Neural cell (in vitro differentiated cells): ENCODE data around the gene MDM2. TPM values are rescaled to one million over a fixed set of nuclear protein-coding genes. Genes with fewer than 3 reads are reported as not detected.

ENCODE experiments used
- H2AFZ ChIP-seq: fragments of 200-600, 300-800 bp; sonication (generic), shearing (Covaris generic); 2 replicates; pipeline ENCODE4 v1.6.0; 2014; ENCODE audit warnings: low read depth, mild to moderate bottlenecking, antibody characterized with exemption, low read length, moderate library complexity
- H3F3A ChIP-seq: fragments of 200-600 bp; shearing (Covaris generic); 2 replicates; pipeline ENCODE4 v1.6.1; 2016; ENCODE audit warnings: mild to moderate bottlenecking, moderate library complexity, mixed read lengths, antibody characterized with exemption, low read length; ENCODE audit not compliant: insufficient read depth, poor library complexity, severe bottlenecking
- H3K27ac ChIP-seq: fragments of 200-600, 300-800 bp; sonication (generic), shearing (Covaris generic); 2 replicates; pipeline ENCODE4 v1.5.1; 2014; ENCODE audit warnings: mild to moderate bottlenecking, low read length, moderate library complexity
- H3K27me3 ChIP-seq: fragments of 300-800, 200-600 bp; sonication (generic), shearing (Covaris generic); 2 replicates; pipeline ENCODE4 v1.6.0; 2014; ENCODE audit warnings: mild to moderate bottlenecking, low read depth, low read length, moderate library complexity; ENCODE audit not compliant: insufficient read depth
- H3K36me3 ChIP-seq: fragments of 300-800, 200-600 bp; sonication (generic), shearing (Covaris generic); 2 replicates; pipeline ENCODE4 v1.5.1; 2014; ENCODE audit warnings: mild to moderate bottlenecking, antibody characterized with exemption, low read length, moderate library complexity; ENCODE audit not compliant: insufficient read depth
- H3K4me2 ChIP-seq: fragments of 300-800, 200-600 bp; sonication (generic), shearing (Covaris generic); 2 replicates; pipeline ENCODE4 v1.6.0; 2014; ENCODE audit warnings: mild to moderate bottlenecking, low read length
- H3K4me3 ChIP-seq: fragments of 300-800, 200-600 bp; sonication (generic), shearing (Covaris generic); 2 replicates; pipeline ENCODE4 v1.5.1; 2014; ENCODE audit warnings: mild to moderate bottlenecking, low read length, moderate library complexity
- H3K79me2 ChIP-seq: fragments of 200-600 bp; shearing (Covaris generic); replicated peaks from 2 replicates; pipeline ENCODE4 v1.6.0; 2014; ENCODE audit warnings: mild to moderate bottlenecking, low read length, moderate library complexity; ENCODE audit not compliant: insufficient read depth
- H3K9ac ChIP-seq: fragments of 300-800, 200-600 bp; sonication (generic), shearing (Covaris generic); 2 replicates; pipeline ENCODE4 v1.6.1; 2016; ENCODE audit warnings: mild to moderate bottlenecking, low read length, mixed read lengths
- H3K9me2 ChIP-seq: fragments of 200-600 bp; shearing (Covaris generic); 2 replicates; pipeline ENCODE4 v1.6.1; 2016; ENCODE audit warnings: mild to moderate bottlenecking, low read length, mixed read lengths; ENCODE audit not compliant: insufficient read depth
- H3K9me3 ChIP-seq: fragments of 200-600, 300-800 bp; sonication (generic), shearing (Covaris generic); 2 replicates; pipeline ENCODE4 v1.6.1; 2016; ENCODE audit warnings: mild to moderate bottlenecking, mixed run types, low read length, moderate library complexity, mixed read lengths
- H4K20me1 ChIP-seq: fragments of 200-600 bp; shearing (Covaris generic); 2 replicates; pipeline ENCODE4 v1.6.1; 2016; ENCODE audit warnings: mild to moderate bottlenecking, mixed run types; ENCODE audit not compliant: insufficient read depth
- EP300 ChIP-seq: fragments of 450-650 bp; conservative IDR thresholded peaks from 2 replicates; pipeline ENCODE4 v1.6.1; 2014; ENCODE audit warnings: antibody characterized with exemption, mild to moderate bottlenecking, moderate library complexity; ENCODE audit not compliant: poor library complexity, severe bottlenecking
- EZH2 ChIP-seq: fragments of 200-600, 300-800 bp; shearing (Covaris generic), sonication (generic); IDR thresholded peaks from 2 replicates; pipeline ENCODE4 v1.6.1; 2014; ENCODE audit warnings: antibody characterized with exemption, low read length, borderline replicate concordance, mild to moderate bottlenecking; ENCODE audit not compliant: insufficient read depth, poor library complexity, severe bottlenecking
- MXI1 ChIP-seq: fragments of 450-650 bp; conservative IDR thresholded peaks from 2 replicates; pipeline ENCODE4 v1.6.1; 2014; ENCODE audit warnings: antibody characterized with exemption, mild to moderate bottlenecking; ENCODE audit not compliant: poor library complexity, severe bottlenecking
- POLR2AphosphoS5 ChIP-seq: IDR thresholded peaks from 2 replicates; pipeline ENCODE4 v1.6.1; 2012
- RAD21 ChIP-seq: fragments of 450-650 bp; conservative IDR thresholded peaks from 2 replicates; pipeline ENCODE4 v1.6.1; 2014; ENCODE audit warnings: antibody characterized with exemption, mild to moderate bottlenecking, moderate library complexity
- SMC3 ChIP-seq: fragments of 450-650 bp; conservative IDR thresholded peaks from 2 replicates; pipeline ENCODE4 v1.6.1; 2014; ENCODE audit warnings: antibody characterized with exemption, mild to moderate bottlenecking, moderate library complexity; ENCODE audit not compliant: poor library complexity
- TAF1 ChIP-seq: IDR thresholded peaks from 2 replicates; pipeline ENCODE4 v1.6.1; 2012; ENCODE audit warnings: low read depth
- polyA plus RNA-seq: library from polyadenylated mRNA; depleted of rRNA; stranded (reverse); fragments of >200 nt; gene quantifications from 2 replicates; pipeline ENCODE4 v1.2.3, GENCODE V29; 2014
- TF ChIP-seq, protein P1 (sequence below): fragments of 450-650 bp; IDR thresholded peaks from 2 replicates; pipeline ENCODE4 v1.5.1; 2014; ENCODE audit warnings: antibody characterized with exemption, mild to moderate bottlenecking, moderate library complexity; ENCODE audit not compliant: poor library complexity, severe bottlenecking
- TF ChIP-seq, protein P2 (sequence below): IDR thresholded peaks from 2 replicates; pipeline ENCODE4 v1.6.1; 2012; ENCODE audit warnings: borderline replicate concordance

The MDM2 gene
- polyA plus RNA-seq, 1 donor from 2014 or later: 37.5 TPM

DNA sequence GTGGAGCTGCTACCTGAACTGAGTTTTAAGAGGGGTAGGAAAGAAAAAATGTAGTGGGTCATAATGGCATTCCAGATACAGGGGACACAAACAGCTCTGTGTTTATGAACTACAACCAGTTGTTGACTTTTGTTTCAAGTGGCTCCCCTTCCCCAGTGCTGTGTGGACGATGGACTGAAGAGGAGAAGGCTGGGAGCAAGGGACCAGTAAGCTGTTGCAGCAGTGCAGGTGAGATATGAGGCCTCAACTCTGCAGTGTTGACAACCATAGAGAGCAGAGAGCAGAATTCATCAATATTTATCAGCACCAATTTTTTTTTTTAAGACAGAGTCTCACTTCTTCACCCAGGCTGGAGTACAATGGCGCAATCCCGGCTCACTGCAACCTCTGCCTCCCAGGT lies 46.6 kb downstream of the MDM2 start:
- Histone ChIP-seq H4K20me1 (no peaks in the 10 kb centered on the region), H3K79me2 (no peaks in the 10 kb centered on the region), H3K27me3 (no peaks in the 10 kb centered on the region), H3K27ac (no peak overlapping the region), H3K9me2 (no peaks in the 10 kb centered on the region), H3K9me3 (no peaks in the 10 kb centered on the region), H3K9ac (no peak overlapping the region), H3K4me2 (no peak overlapping the region), H3F3A (no peaks in the 10 kb centered on the region), H3K4me3 (no peak overlapping the region), H2AFZ (no peak overlapping the region), H3K36me3 (no peaks in the 10 kb centered on the region)
- no peak for TF ChIP-seq EP300
- TF ChIP-seq, protein P1, sequence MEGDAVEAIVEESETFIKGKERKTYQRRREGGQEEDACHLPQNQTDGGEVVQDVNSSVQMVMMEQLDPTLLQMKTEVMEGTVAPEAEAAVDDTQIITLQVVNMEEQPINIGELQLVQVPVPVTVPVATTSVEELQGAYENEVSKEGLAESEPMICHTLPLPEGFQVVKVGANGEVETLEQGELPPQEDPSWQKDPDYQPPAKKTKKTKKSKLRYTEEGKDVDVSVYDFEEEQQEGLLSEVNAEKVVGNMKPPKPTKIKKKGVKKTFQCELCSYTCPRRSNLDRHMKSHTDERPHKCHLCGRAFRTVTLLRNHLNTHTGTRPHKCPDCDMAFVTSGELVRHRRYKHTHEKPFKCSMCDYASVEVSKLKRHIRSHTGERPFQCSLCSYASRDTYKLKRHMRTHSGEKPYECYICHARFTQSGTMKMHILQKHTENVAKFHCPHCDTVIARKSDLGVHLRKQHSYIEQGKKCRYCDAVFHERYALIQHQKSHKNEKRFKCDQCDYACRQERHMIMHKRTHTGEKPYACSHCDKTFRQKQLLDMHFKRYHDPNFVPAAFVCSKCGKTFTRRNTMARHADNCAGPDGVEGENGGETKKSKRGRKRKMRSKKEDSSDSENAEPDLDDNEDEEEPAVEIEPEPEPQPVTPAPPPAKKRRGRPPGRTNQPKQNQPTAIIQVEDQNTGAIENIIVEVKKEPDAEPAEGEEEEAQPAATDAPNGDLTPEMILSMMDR: no peak
- TF ChIP-seq SMC3: no peak
- TF ChIP-seq MXI1: no peak
- no peak for TF ChIP-seq POLR2AphosphoS5
- TF ChIP-seq EZH2: no peak
- no peak for TF ChIP-seq RAD21
- TF ChIP-seq, protein P2, sequence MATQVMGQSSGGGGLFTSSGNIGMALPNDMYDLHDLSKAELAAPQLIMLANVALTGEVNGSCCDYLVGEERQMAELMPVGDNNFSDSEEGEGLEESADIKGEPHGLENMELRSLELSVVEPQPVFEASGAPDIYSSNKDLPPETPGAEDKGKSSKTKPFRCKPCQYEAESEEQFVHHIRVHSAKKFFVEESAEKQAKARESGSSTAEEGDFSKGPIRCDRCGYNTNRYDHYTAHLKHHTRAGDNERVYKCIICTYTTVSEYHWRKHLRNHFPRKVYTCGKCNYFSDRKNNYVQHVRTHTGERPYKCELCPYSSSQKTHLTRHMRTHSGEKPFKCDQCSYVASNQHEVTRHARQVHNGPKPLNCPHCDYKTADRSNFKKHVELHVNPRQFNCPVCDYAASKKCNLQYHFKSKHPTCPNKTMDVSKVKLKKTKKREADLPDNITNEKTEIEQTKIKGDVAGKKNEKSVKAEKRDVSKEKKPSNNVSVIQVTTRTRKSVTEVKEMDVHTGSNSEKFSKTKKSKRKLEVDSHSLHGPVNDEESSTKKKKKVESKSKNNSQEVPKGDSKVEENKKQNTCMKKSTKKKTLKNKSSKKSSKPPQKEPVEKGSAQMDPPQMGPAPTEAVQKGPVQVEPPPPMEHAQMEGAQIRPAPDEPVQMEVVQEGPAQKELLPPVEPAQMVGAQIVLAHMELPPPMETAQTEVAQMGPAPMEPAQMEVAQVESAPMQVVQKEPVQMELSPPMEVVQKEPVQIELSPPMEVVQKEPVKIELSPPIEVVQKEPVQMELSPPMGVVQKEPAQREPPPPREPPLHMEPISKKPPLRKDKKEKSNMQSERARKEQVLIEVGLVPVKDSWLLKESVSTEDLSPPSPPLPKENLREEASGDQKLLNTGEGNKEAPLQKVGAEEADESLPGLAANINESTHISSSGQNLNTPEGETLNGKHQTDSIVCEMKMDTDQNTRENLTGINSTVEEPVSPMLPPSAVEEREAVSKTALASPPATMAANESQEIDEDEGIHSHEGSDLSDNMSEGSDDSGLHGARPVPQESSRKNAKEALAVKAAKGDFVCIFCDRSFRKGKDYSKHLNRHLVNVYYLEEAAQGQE: no peak

DNA sequence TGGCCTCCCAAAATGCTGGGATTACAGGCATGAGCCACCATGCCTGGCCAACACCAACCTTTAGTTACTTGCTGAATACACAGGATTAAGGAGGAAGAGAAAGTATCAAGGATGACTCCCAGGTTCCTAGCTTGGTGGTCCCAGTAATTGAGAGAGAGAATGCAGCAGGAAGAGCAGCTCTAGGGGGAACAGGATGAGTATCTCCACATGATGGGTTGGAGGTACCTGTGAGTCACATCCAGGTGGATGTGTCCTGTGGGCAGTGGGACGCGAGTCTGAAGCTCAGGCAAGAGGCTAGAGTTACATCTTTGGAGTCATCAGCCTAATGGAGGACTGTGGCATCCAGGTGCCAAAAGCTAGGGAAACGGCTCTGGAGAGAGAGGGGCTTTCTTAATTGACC lies 47.1 kb downstream of the MDM2 start:
- H3K9me3 ChIP-seq: no peaks in the 10 kb centered on the region
- no peak overlapping the region for H3K4me3 ChIP-seq
- H3K79me2 ChIP-seq: no peaks in the 10 kb centered on the region
- no peaks in the 10 kb centered on the region for H4K20me1 ChIP-seq
- H3K4me2 ChIP-seq: no peak overlapping the region
- no peak overlapping the region for H2AFZ ChIP-seq
- TF ChIP-seq MXI1: no peak
- TF ChIP-seq, protein P1: no peak
- no peak for TF ChIP-seq EP300
- no peak for TF ChIP-seq EZH2
- TF ChIP-seq SMC3: no peak
- no peak for TF ChIP-seq POLR2AphosphoS5
- TF ChIP-seq, protein P2: no peak
- no peak for TF ChIP-seq RAD21
- TF ChIP-seq TAF1: no peak
- H3K27ac ChIP-seq: no peak overlapping the region
- H3K9me2 ChIP-seq: no peaks in the 10 kb centered on the region
- no peak overlapping the region for H3K9ac ChIP-seq
- no peaks in the 10 kb centered on the region for H3K36me3 ChIP-seq
- H3K27me3 ChIP-seq: no peaks in the 10 kb centered on the region
- H3F3A ChIP-seq: no peaks in the 10 kb centered on the region
